Sigmoid colon (tissue), 4 donors: ENCODE results near the gene SLC2A13.

Source experiments
- POLR2A ChIP-seq, 2 donors: fragments of 450-650 bp; IDR thresholded peaks; one replicate each; pipeline ENCODE4 v1.6.1; 2016; ENCODE audit warnings: antibody characterized with exemption in 2 of 2, mild to moderate bottlenecking in 2 of 2, moderate library complexity in 2 of 2
- POLR2AphosphoS5 ChIP-seq, 4 donors: sonication (generic); formaldehyde crosslinking; IDR thresholded peaks; one replicate each; pipeline ENCODE4 v1.6.1; 2017; ENCODE audit warnings: antibody characterized with exemption in 4 of 4

GRCh38 chr12:39946361-39947280, 159.3 kb downstream of the SLC2A13 start:
- TF ChIP-seq POLR2A (IDR thresholded peaks at IDR 0.05), result no peak
- no peak for TF ChIP-seq POLR2AphosphoS5 (IDR thresholded peaks at IDR 0.05)
